Measurements from ENCODE around the gene USP9Y. TPM values are rescaled to one million over a fixed set of nuclear protein-coding genes. Genes with fewer than 3 reads are reported as not detected.
A peak's percentile ranks its signal among the peaks of the same experiment; 100 is the strongest.
"Not testable (repeated sequence)": the region's sequence is repeated elsewhere in the genome, so short reads cannot be mapped to it uniquely, and the experiment has no call there.

USP9Y gene
- total and polyA plus RNA-seq, 4 donors = 0.09 to 8.5 TPM; not detected in 2

DNA sequence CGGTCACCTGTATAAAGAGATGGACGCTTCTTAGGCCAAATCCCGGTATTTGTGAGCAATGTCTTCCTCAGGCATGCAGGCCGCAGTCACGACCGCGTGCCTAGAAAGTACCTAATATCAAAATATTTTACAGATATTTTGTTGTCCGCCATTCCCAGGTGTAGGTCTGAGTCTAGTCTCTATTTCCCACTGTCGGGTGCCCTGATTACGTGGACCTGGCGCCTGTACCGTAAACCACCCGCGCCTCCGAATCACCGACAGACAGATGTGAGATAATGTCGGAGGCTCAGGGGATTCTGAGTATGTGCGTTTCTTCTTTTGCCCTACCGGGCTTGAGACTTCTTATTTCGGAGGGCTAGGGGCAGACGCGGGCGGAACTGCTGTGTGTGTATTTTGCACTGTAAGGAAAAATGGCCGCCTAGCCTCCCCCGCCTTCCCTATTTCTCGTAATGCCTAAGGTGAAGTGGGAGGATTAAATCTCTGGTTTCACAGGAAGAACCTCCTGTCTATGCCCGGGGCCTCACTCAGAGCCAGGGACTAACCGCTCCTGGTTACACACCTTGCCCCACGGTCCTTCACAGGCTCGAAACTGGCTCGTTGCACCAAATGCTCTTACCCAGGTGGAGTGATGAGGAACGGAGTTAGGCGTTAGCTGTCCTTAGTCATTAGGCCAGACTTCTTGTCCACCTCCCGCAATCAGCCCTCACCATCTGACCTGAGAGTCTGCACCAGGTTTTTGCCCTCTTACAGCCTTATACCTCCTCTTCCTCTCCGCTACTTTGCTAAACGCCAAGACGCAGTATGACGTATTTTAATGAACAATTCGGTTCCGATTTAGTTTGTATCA, 38.1 kb upstream of the USP9Y start:
- WGBS, 2 donors = 0% methylated on average over 39 of the region's 40 CpGs; no CpG with 5 or more reads in 1 of the 2 donors
- H3K27ac ChIP-seq (ENCODE audit: low read depth in 1 of 2, low read length in 1 of 2) = peak overlapping the region in 1 of 2 donors; percentile 34
- no peak overlapping the region for H3K9ac ChIP-seq (ENCODE audit: insufficient read depth in 1 of 2, low read length in 2 of 2)
- TF ChIP-seq, protein P1, sequence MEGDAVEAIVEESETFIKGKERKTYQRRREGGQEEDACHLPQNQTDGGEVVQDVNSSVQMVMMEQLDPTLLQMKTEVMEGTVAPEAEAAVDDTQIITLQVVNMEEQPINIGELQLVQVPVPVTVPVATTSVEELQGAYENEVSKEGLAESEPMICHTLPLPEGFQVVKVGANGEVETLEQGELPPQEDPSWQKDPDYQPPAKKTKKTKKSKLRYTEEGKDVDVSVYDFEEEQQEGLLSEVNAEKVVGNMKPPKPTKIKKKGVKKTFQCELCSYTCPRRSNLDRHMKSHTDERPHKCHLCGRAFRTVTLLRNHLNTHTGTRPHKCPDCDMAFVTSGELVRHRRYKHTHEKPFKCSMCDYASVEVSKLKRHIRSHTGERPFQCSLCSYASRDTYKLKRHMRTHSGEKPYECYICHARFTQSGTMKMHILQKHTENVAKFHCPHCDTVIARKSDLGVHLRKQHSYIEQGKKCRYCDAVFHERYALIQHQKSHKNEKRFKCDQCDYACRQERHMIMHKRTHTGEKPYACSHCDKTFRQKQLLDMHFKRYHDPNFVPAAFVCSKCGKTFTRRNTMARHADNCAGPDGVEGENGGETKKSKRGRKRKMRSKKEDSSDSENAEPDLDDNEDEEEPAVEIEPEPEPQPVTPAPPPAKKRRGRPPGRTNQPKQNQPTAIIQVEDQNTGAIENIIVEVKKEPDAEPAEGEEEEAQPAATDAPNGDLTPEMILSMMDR (IDR thresholded peaks at IDR 0.05; ENCODE audit: control extremely low read depth, extremely low read depth) = no peak
- DNase-seq (peak in 1 of 3 donors; percentile 64), ATAC-seq (ENCODE audit: insufficient read depth, low FRiP score) (no peak)
- H3K4me1 ChIP-seq (ENCODE audit: control insufficient read depth in 5 of 5, insufficient read depth in 5 of 5, low read length in 5 of 5) = no peaks in the 10 kb centered on the region
- H3K36me3 ChIP-seq (ENCODE audit: control insufficient read depth in 4 of 4, insufficient read depth in 4 of 4, low read length in 4 of 4) = no peaks in the 10 kb centered on the region
- no peak overlapping the region for H3K4me3 ChIP-seq
- no peaks in the 10 kb centered on the region for H3K27me3 ChIP-seq (ENCODE audit: control insufficient read depth in 3 of 3, insufficient read depth in 3 of 3, low read length in 2 of 3)
- H3K9me3 ChIP-seq (ENCODE audit: control insufficient read depth in 4 of 4, insufficient read depth in 3 of 4, low read length in 3 of 4) = no peaks in the 10 kb centered on the region

DNA sequence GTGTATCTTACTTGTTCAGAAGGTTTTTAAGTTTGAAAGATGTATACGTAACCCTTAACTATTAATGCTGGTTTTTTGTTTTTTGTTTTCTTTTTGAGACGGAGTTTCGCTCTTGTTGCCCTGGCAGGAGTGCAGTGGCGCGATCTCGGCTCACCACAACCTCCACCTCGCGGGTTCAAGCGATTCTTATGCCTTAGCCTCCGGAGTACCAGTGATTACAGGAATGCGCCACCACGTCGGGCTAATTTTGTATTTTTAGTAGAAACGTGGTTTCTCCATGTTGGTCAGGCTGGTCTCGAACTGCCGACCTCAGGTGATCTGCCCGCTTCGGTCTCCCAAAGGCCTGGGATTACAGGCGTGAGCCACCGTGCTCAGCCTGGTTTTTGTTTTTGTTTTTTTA, 37.2 kb upstream of the USP9Y start:
- 39% methylated on average over 20 of the region's 20 CpGs; no CpG with 5 or more reads in 1 of the 2 donors for WGBS, 2 donors
- H3K27ac ChIP-seq (ENCODE audit: low read depth in 1 of 2, low read length in 1 of 2); H3K9ac ChIP-seq (ENCODE audit: insufficient read depth in 1 of 2, low read length in 2 of 2): not testable (repeated sequence)

DNA sequence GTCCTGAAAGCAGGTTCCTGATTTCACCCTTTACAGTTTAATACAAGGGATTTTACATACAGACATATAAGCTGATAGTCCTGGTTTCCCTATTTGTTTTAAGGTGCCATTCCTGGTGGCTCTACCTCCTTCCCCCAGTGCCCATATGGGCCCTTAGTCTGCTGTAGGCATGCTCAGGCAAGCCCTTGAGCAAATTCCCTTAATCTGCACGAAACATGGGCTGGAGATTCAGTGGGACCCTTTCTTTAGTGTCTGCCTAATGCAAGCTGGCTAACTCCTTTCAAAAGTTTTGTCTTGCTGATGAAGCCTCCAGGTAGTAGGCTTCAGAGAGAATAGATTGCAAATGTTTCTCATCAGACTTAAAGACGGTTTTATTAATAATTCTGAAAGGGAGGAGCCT, 22.9 kb upstream of the USP9Y start:
- Histone ChIP-seq H3K9me3 (ENCODE audit: control insufficient read depth in 4 of 4, insufficient read depth in 3 of 4, low read length in 3 of 4) (no peaks in the 10 kb centered on the region), H3K4me1 (ENCODE audit: control insufficient read depth in 5 of 5, insufficient read depth in 5 of 5, low read length in 5 of 5) (no peaks in the 10 kb centered on the region), H3K27me3 (ENCODE audit: control insufficient read depth in 3 of 3, insufficient read depth in 3 of 3, low read length in 2 of 3) (no peaks in the 10 kb centered on the region), H3K4me3 (no peak overlapping the region), H3K27ac (ENCODE audit: low read depth in 1 of 2, low read length in 1 of 2) (no peak overlapping the region), H3K9ac (ENCODE audit: insufficient read depth in 1 of 2, low read length in 2 of 2) (no peak overlapping the region), H3K36me3 (ENCODE audit: control insufficient read depth in 4 of 4, insufficient read depth in 4 of 4, low read length in 4 of 4) (no peaks in the 10 kb centered on the region)
- 93% methylated on average over 2 of the region's 2 CpGs; no CpG with 5 or more reads in 1 of the 2 donors for WGBS, 2 donors
- ATAC-seq (ENCODE audit: insufficient read depth, low FRiP score) = no peak
- TF ChIP-seq, protein P1 (IDR thresholded peaks at IDR 0.05; ENCODE audit: control extremely low read depth, extremely low read depth) = no peak
- DNase-seq = no peak

More for the DNA sequence above, 37.2 kb upstream of the USP9Y start:
- H3K4me3 ChIP-seq; H3K4me1 ChIP-seq (ENCODE audit: control insufficient read depth in 5 of 5, insufficient read depth in 5 of 5, low read length in 5 of 5); H3K27me3 ChIP-seq (ENCODE audit: control insufficient read depth in 3 of 3, insufficient read depth in 3 of 3, low read length in 2 of 3); ATAC-seq (ENCODE audit: insufficient read depth, low FRiP score); H3K36me3 ChIP-seq (ENCODE audit: control insufficient read depth in 4 of 4, insufficient read depth in 4 of 4, low read length in 4 of 4); H3K9me3 ChIP-seq (ENCODE audit: control insufficient read depth in 4 of 4, insufficient read depth in 3 of 4, low read length in 3 of 4): not testable (repeated sequence)
- peak in 1 of 3 donors; percentile 11 for DNase-seq

DNA sequence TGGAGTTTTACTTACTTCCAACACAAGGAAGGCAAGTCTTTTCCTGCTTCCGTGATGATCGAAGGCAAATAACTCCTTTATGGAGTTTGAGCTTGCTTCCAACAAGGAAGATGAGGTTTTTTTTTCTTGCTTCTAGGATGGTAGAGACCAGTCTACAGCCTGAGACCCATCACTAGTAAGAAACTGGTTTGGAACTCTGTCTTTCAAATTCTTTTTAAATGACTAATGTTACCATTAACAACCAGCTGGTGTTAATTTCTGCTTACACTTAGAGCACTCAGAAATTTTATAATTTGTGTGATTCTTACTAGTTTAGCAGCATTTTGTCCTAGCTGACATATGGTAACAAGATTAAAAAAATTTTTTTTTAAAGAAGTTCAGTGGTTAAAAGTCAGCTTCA, 19.5 kb upstream of the USP9Y start:
- WGBS, 2 donors = 82% methylated on average over 2 of the region's 2 CpGs; no CpG with 5 or more reads in 1 of the 2 donors
- no peaks in the 10 kb centered on the region for H3K27me3 ChIP-seq (ENCODE audit: control insufficient read depth in 3 of 3, insufficient read depth in 3 of 3, low read length in 2 of 3)
- no peaks in the 10 kb centered on the region for H3K9me3 ChIP-seq (ENCODE audit: control insufficient read depth in 4 of 4, insufficient read depth in 3 of 4, low read length in 3 of 4)
- H3K27ac ChIP-seq (ENCODE audit: low read depth in 1 of 2, low read length in 1 of 2) = no peak overlapping the region
- no peak overlapping the region for H3K4me3 ChIP-seq
- ATAC-seq (ENCODE audit: insufficient read depth, low FRiP score) = no peak
- TF ChIP-seq, protein P1 (IDR thresholded peaks at IDR 0.05; ENCODE audit: control extremely low read depth, extremely low read depth) = no peak
- no peak for DNase-seq
- H3K36me3 ChIP-seq (ENCODE audit: control insufficient read depth in 4 of 4, insufficient read depth in 4 of 4, low read length in 4 of 4) = no peaks in the 10 kb centered on the region
- no peaks in the 10 kb centered on the region for H3K4me1 ChIP-seq (ENCODE audit: control insufficient read depth in 5 of 5, insufficient read depth in 5 of 5, low read length in 5 of 5)
- no peak overlapping the region for H3K9ac ChIP-seq (ENCODE audit: insufficient read depth in 1 of 2, low read length in 2 of 2)

Measured in lung (tissue), 12 donors.